HG02610 (cell line): ENCODE results near the gene PCDHB9.
"Not testable (repeated sequence)": the region's sequence is repeated elsewhere in the genome, so short reads cannot be mapped to it uniquely, and the experiment has no call there.

Experiments
- ATAC-seq: cut with Tn5 transposase; IDR thresholded peaks from one replicate; pipeline ENCODE4 v1.9.1; 2021; ENCODE audit warnings: mild to moderate bottlenecking, moderate library complexity; ENCODE audit not compliant: unreplicated experiment

The PCDHB9 gene

DNA sequence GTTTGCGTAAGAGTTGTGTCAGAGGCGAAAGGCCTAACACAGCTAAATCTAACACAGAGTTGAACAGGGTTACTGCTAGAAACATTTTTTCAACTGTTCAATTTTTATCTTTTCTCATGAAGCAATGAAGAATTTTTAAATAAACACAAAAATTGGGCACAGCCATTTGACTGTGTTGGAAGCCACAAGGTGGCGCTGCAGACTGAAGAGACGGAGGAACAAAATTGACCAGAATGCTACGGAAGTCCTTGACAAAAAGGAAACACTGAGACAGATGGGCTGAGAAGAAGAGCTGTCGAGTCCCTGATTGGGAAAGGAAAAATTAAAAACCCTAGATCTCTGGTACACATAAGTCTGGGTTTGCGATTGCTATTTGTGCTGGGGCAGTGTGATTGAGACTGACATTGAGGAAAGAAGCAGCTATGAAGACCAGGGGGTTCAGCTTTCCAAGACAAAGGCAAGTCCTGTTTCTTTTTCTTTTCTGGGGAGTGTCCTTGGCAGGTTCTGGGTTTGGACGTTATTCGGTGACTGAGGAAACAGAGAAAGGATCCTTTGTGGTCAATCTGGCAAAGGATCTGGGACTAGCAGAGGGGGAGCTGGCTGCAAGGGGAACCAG, at the start of gene PCDHB9:
Gene PCDHB9, plus strand, starts transcription at position 265 of the 616 bp plus-strand sequence. Its CDS starts 158 bp downstream, at position 423.
- ATAC-seq, result no peak

DNA sequence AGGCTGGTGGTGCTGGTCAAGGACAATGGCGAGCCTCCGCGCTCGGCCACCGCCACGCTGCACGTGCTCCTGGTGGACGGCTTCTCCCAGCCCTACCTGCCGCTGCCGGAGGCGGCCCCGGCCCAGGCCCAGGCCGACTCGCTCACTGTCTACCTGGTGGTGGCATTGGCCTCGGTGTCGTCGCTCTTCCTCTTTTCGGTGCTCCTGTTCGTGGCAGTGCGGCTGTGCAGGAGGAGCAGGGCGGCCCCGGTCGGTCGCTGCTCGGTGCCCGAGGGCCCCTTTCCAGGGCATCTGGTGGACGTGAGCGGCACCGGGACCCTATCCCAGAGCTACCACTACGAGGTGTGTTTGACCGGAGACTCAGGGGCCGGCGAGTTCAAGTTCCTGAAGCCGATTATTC, 49.6 kb upstream of the PCDHB9 start:
- ATAC-seq, result not testable (repeated sequence)

DNA sequence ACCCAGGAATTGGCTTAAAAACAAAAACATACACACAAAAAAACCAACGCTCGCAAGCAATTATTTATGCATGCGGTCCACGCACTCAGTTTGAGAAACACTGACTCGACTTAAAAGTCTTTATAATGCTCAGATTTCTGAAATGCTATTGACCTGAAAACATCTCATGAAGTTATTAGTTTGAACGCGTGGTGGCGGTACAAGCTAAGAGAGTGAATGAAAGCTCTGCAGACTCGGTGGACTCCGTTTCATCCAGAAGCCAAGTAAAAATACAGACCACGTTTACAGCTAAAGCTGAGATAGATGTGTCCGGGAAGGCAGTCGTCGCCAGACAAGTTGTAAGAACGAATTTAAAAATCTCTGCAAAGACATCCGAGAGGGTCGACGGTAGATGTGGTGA, 37.1 kb upstream of the PCDHB9 start, which contains the start of gene PCDHB6:
Gene PCDHB6, plus strand, starts transcription at position 246 of the 400 bp plus-strand sequence. CDS start 201 bp downstream, outside the sequence.
- ATAC-seq, result no peak

DNA sequence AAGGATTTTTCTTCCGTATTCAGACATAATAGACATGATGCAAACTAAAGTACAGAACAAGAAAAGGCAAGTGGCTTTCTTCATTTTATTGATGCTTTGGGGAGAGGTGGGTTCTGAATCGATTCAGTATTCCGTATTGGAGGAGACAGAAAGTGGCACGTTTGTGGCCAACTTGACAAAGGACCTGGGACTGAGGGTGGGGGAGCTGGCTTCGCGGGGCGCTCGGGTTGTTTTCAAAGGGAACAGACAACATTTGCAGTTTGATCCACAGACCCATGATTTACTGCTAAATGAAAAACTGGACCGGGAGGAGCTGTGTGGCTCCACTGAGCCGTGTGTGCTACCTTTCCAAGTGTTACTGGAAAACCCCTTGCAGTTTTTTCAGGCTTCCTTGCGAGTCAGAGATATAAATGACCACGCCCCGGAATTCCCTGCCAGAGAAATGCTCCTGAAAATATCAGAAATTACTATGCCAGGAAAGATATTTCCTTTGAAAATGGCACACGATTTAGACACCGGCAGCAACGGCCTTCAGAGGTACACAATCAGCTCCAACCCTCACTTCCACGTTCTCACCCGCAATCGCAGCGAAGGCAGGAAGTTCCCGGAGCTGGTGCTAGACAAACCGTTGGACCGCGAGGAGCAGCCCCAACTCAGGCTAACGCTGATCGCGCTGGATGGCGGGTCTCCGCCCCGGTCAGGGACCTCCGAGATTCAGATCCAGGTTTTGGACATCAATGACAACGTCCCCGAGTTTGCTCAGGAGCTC, 36.6 kb upstream of the PCDHB9 start:
- no peak for ATAC-seq

DNA sequence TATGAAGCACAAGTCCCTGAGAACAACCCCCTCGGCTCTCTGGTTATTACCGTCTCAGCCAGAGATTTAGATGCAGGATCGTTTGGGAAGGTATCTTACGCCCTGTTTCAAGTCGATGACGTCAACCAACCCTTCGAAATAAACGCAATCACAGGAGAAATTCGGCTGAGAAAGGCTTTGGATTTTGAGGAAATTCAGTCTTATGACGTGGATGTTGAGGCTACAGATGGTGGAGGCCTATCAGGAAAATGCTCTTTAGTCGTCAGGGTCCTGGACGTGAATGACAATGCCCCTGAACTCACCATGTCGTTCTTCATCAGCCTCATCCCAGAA, 36.0 kb upstream of the PCDHB9 start:
- ATAC-seq, result no peak

DNA sequence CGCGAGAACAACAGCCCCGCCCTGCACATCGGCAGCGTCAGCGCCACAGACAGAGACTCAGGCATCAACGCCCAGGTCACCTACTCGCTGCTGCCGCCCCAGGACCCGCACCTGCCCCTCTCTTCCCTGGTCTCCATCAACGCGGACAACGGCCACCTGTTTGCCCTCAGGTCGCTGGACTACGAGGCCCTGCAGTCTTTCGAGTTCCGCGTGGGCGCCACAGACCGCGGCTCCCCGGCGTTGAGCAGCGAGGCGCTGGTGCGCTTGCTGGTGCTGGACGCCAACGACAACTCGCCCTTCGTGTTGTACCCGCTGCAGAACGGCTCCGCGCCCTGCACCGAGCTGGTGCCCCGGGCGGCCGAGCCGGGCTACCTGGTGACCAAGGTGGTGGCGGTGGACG, 35.3 kb upstream of the PCDHB9 start:
- ATAC-seq, result not testable (repeated sequence)

DNA sequence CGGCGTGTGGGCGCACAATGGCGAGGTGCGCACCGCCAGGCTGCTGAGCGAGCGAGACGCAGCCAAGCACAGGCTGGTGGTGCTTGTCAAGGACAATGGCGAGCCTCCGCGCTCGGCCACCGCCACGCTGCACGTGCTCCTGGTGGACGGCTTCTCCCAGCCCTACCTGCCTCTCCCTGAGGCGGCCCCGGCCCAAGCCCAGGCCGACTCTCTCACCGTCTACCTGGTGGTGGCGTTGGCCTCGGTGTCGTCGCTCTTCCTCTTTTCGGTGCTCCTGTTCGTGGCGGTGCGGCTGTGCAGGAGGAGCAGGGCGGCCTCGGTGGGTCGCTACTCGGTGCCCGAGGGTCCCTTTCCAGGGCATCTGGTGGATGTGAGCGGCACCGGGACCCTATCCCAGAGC, 34.9 kb upstream of the PCDHB9 start:
- ATAC-seq, result not testable (repeated sequence)

DNA sequence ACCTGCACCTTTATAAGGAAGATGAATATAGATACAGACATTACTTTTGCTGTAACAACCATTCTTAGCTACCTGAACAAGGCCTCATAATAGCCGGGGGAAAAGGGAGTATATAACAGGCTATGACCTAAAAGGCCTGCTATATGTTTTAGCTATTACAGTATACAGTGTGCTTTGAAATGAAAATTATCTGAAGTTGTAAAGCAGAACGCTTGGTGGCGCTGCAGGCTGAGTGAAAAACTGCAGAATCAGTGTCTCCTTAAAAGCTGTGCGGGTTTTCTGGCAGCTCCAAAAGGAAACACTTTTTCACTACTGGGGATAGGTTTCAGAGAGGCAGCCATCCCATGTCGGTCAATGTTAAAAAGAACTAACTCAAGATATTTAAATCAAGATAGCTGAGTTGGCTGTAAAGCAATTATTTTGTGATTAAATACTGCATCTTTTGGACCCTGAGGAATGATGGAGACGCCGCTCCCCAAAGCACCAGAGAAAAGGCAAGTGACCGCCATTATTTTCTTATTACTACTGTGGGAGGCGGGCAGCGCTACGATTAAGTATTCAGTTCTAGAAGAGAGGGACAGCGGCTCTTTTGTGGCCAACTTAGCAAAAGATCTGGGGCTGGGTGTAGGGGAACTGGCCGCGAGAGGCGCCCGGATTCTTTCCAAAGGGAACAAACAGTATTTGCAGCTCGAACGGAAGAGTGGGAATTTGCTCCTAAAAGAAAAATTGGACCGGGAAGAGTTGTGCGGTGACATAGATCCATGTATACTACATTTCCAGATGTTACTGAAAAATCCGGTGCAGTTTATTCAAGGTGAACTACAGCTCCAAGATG, 31.2 kb upstream of the PCDHB9 start:
- no peak for ATAC-seq

DNA sequence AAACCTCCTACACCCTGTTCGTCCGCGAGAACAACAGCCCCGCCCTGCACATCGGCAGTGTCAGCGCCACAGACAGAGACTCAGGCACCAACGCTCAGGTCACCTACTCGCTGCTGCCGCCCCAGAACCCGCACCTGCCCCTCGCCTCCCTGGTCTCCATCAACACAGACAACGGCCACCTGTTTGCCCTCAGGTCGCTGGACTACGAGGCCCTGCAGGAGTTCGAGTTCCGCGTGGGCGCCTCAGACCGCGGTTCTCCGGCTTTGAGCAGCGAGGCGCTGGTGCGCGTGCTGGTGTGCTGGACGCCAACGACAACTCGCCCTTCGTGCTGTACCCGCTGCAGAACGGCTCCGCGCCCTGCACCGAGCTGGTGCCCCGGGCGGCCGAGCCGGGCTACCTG, 29.6 kb upstream of the PCDHB9 start:
- ATAC-seq, result not testable (repeated sequence)

DNA sequence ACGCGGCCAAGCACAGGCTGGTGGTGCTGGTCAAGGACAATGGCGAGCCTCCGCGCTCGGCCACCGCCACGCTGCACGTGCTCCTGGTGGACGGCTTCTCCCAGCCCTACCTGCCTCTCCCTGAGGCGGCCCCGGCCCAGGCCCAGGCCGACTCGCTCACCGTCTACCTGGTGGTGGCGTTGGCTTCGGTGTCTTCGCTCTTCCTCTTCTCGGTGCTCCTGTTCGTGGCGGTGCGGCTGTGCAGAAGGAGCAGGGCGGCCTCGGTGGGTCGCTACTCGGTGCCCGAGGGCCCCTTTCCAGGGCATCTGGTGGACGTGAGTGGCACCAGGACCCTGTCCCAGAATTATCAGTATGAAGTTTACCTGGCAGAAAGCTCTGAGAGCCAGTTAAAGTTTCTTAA, 29.1 kb upstream of the PCDHB9 start:
- ATAC-seq, result not testable (repeated sequence)

DNA sequence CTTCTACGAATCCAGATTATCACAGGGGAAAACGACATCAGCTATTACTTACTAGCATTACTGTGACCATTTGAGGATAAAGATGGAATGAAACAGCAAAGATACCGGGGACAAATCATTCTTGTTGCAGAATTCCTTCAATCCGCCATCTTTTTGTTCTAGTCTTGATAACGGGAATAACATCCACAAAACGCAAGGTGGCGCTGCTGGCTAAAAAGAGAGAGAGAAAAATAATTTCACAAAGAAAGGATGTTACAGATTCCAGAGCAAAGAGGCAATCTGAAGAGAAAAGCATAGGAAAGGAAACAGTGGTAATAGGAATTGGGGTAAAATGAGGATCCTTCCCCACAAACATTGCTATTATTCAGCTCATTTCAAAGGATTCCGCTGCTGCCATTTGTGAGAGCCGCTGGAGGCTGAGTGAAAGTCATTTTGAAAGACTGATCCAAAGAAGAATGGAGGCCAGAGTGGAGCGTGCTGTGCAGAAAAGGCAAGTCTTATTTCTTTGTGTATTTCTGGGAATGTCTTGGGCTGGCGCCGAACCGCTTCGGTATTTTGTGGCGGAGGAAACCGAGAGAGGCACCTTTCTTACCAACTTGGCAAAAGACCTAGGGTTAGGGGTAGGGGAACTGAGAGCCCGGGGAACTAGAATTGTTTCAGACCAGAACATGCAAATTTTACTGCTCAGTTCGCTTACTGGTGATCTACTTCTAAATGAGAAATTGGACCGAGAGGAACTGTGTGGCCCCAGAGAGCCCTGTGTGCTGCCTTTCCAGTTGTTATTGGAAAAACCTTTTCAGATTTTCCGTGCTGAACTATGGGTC, 14.4 kb upstream of the PCDHB9 start, which contains the start of gene PCDHB7:
Gene PCDHB7, plus strand, starts transcription at position 264 of the 824 bp plus-strand sequence. Its CDS starts 192 bp downstream, at position 456.
- no peak for ATAC-seq

DNA sequence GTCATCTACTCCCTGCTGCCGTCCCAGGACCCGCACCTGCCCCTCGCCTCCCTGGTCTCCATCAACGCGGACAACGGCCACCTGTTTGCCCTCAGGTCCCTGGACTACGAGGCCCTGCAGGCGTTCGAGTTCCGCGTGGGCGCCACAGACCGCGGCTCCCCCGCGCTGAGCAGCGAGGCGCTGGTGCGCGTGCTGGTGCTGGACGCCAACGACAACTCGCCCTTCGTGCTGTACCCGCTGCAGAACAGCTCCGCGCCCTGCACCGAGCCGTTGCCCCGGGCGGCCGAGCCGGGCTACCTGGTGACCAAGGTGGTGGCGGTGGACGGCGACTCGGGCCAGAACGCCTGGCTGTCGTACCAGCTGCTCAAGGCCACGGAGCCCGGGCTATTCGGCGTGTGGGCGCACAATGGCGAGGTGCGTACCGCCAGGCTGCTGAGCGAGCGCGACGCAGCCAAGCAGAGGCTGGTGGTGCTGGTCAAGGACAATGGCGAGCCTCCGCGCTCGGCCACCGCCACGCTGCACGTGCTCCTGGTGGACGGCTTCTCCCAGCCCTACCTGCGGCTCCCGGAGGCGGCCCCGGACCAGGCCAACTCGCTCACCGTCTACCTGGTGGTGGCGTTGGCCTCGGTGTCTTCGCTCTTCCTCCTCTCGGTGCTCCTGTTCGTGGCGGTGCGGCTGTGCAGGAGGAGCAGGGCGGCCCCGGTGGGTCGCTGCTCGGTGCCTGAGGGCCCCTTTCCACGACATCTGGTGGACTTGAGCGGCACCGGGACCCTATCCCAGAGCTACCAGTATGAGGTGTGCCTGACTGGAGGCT, 12.5 kb upstream of the PCDHB9 start:
- ATAC-seq, result not testable (repeated sequence)

DNA sequence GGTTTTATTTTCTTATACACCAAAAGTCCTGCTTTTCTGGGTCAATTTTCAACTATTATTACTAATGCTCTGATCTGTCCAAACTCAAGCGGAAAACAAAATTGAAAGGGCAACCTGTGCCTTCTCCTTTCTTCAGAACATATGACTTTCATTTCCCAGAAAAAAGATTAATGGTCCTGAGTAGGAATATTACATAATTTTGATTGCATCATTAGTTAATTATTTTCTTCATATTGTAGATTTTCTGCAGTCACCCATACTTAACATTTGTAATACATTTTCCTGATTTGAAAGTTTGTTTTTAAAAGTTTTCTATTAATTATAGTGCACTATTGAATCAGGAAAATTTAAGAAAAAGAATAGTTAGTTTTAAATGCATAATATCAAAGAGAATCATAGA, 11.0 kb upstream of the PCDHB9 start:
- ATAC-seq, result no peak

DNA sequence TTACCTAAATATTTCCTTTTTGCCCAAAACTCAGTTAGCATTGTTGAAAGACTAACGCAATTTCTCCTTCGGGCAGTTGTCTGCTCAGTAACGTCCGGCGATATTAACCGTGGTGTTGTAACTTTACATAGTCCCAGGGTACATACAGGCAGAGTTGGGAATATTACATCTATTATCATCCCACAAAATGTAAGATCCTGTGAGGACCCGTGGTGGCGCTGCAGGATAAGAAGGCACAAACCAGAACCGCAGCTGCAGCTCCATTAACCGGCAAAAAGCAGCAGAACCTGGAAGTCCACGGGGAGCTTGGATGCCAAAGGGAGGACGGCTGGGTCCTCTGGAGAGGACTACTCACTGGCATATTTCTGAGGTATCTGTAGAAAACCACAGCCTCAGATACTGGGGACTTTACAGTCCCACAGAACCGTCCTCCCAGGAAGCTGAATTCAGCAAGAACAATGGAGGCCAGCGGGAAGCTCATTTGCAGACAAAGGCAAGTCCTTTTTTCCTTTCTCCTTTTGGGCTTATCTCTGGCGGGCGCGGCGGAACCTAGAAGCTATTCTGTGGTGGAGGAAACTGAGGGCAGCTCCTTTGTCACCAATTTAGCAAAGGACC, 9.3 kb upstream of the PCDHB9 start, which contains the start of gene PCDHB8:
Gene PCDHB8, plus strand, starts transcription at position 214 of the 615 bp plus-strand sequence. Its CDS starts 245 bp downstream, at position 459.
- ATAC-seq, result not testable (repeated sequence)

DNA sequence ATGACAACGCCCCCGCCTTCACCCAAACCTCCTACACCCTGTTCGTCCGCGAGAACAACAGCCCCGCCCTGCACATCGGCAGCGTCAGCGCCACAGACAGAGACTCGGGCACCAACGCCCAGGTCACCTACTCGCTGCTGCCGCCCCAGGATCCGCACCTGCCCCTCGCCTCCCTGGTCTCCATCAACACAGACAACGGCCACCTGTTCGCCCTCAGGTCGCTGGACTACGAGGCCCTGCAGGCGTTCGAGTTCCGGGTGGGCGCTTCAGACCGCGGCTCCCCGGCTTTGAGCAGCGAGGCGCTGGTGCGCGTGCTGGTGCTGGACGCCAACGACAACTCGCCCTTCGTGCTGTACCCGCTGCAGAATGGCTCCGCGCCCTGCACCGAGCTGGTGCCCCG, 7.6 kb upstream of the PCDHB9 start:
- ATAC-seq, result not testable (repeated sequence)

DNA sequence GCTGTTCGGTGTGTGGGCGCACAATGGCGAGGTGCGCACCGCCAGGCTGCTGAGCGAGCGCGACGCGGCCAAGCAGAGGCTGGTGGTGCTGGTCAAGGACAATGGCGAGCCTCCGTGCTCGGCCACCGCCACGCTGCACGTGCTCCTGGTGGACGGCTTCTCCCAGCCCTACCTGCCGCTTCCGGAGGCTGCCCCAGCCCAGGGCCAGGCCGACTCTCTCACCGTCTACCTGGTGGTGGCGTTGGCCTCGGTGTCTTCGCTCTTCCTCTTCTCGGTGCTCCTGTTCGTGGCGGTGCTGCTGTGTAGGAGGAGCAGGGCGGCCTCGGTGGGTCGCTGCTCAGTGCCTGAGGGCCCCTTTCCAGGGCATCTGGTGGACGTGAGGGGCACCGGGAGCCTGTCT, 7.1 kb upstream of the PCDHB9 start:
- ATAC-seq, result not testable (repeated sequence)

DNA sequence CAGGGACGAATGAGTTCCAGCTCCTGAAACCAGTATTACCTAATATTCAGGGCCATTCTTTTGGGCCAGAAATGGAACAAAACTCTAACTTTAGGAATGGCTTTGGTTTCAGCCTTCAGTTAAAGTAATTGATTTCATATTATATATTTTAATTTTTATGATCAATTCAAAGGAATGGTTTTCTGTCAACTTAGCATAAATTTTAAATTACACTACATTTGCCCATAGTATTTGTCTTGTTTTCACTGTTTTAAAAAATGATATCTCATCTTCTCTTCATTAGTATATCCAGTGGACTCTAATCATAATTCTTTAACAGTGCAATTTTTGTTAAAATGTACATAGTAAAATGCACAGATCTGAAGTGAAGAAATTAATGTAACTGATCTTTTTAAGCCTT, 6.6 kb upstream of the PCDHB9 start:
- ATAC-seq, result no peak

DNA sequence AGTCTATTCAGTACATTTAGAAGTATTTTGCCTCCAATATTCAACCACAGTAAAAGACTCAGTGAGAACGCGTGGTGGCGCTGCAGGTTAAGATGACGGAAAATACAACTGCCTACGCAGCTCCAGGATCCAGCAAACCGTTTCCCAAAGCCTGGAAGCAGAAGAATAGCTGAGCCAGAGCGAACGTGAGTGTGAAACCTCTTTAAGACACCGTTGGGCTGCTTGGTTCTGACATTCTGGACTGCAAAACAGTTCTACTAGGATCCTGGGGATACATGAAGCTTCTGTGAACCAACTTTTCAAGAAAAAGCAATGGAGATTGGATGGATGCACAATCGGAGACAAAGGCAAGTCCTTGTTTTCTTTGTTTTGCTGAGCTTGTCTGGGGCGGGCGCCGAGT, 4.7 kb upstream of the PCDHB9 start, which contains the start of gene PCDHB16:
Gene PCDHB16, plus strand, starts transcription at position 140 of the 400 bp plus-strand sequence. Its CDS starts 173 bp downstream, at position 313.
- ATAC-seq, result no peak
